ENCODE measurements around the gene COL5A3.

DNA sequence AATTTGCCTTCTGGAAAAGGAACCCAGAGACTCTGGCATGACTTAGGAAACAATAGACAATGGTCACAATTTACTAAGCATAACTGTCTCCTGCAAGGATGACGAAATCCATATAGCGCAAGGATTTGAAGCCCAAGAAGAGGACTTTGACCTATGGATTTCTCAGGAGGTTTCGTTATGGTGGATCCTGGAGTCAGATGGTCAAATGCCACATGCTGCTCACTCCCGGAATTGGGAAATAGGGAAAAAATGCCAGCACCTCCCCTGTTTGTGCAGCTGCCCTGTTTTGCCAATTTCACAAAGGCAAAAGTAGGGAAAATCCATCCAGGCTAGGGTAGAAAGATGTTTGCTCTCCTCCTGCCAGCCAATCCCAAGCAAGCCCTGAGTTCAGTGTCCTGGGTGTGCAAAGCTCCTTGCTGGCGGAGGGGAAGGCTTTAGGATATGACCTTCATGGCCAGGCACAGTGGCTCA is 26.3 kb upstream of the COL5A3 start:
- TF ChIP-seq NFKB2 (CRISPR knock-in tag; IDR thresholded peaks at IDR 0.05; ENCODE audit: borderline replicate concordance) (no peak), ZNF281 (CRISPR knock-in tag; IDR thresholded peaks at IDR 0.05; ENCODE audit: borderline replicate concordance) (no peak), BRD4 (CRISPR knock-in tag; IDR thresholded peaks at IDR 0.05) (no peak), HDAC2 (CRISPR knock-in tag; IDR thresholded peaks at IDR 0.05) (0 out of 2 replicates have a peak, but pooled peaks have one; percentile 24), SOX5 (CRISPR knock-in tag; IDR thresholded peaks at IDR 0.05; ENCODE audit: borderline replicate concordance) (peak; percentile 59; the same call in 1 of the 2 replicates), IRF1 (CRISPR knock-in tag; IDR thresholded peaks at IDR 0.05; ENCODE audit: low read depth) (no peak)
